CD14-positive monocyte (primary cell): ENCODE results near the gene GPHA2. TPM values are rescaled to one million over a fixed set of nuclear protein-coding genes. Genes with fewer than 3 reads are reported as not detected.

Experiments
- DNase-seq, 3 donors: peaks; one replicate each; pipeline ENCODE4 v3.0.0-alpha.2; 2011 to 2022
- H2AFZ ChIP-seq: 2 replicates; pipeline ENCODE4 v1.6.0; 2012; ENCODE audit warnings: mild to moderate bottlenecking, low read depth, low read length, inconsistent platforms; ENCODE audit not compliant: insufficient read depth, poor library complexity, severe bottlenecking
- H3K27ac ChIP-seq, 2 donors: 1 replicate in 1 of 2; 2 replicates in 1 of 2; pipeline ENCODE4 v1.5.1; 2012 to 2013; ENCODE audit warnings: low read length in 2 of 2, control low read depth in 1 of 2, inconsistent platforms in 1 of 2, low read depth in 1 of 2, mild to moderate bottlenecking in 1 of 2
- H3K27me3 ChIP-seq, 2 donors: one replicate each; pipeline versions ENCODE4 v1.6.0 to v1.6.1; 2011 to 2013; ENCODE audit warnings: low read length in 2 of 2; ENCODE audit not compliant: control insufficient read depth in 2 of 2, insufficient read depth in 2 of 2
- H3K36me3 ChIP-seq, 2 donors: replicated peaks in 1 of 2; 1 replicate in 1 of 2; 2 replicates in 1 of 2; pipeline versions ENCODE4 v1.5.1 to v1.6.1; 2012 to 2013; ENCODE audit warnings: low read length in 2 of 2, control low read depth in 1 of 2, inconsistent platforms in 1 of 2, mild to moderate bottlenecking in 1 of 2; ENCODE audit not compliant: insufficient read depth in 2 of 2, control insufficient read depth in 1 of 2
- H3K4me1 ChIP-seq, 2 donors: 1 replicate in 1 of 2; 2 replicates in 1 of 2; pipeline versions ENCODE4 v1.5.1 to v1.6.1; 2012 to 2013; ENCODE audit warnings: low read length in 2 of 2, control low read depth in 1 of 2, inconsistent platforms in 1 of 2, mild to moderate bottlenecking in 1 of 2, moderate library complexity in 1 of 2; ENCODE audit not compliant: insufficient read depth in 2 of 2, control insufficient read depth in 1 of 2
- H3K4me2 ChIP-seq: replicated peaks from 2 replicates; pipeline ENCODE3; 2012; ENCODE audit warnings: low read length, moderate library complexity, mild to moderate bottlenecking; ENCODE audit not compliant: poor library complexity, severe bottlenecking; ENCODE audit errors: extremely low read depth
- H3K4me3 ChIP-seq, 3 experiments: fragments of 200-600 bp in 1 of 3; sonication (generic) in 1 of 3; replicated peaks in 1 of 3; 1 replicate in 2 of 3; 2 replicates in 1 of 3; pipeline ENCODE4 v1.5.1; 2011 to 2013; ENCODE audit warnings: low read length in 3 of 3, mild to moderate bottlenecking in 3 of 3, control low read depth in 2 of 3, low read depth in 2 of 3, inconsistent platforms in 1 of 3, moderate library complexity in 1 of 3
- H3K79me2 ChIP-seq: 2 replicates; pipeline ENCODE4 v1.6.0; 2012; ENCODE audit warnings: mild to moderate bottlenecking, control low read depth, inconsistent platforms, low read length, moderate library complexity; ENCODE audit not compliant: insufficient read depth
- H3K9ac ChIP-seq: 2 replicates; pipeline ENCODE4 v1.6.0; 2017; ENCODE audit warnings: low read length, mild to moderate bottlenecking; ENCODE audit not compliant: insufficient read depth, poor library complexity, severe bottlenecking
- H3K9me3 ChIP-seq, 2 donors: replicated peaks in 1 of 2; 1 replicate in 1 of 2; 2 replicates in 1 of 2; pipeline versions ENCODE4 v1.5.1 to v1.6.1; 2012 to 2013; ENCODE audit warnings: low read length in 2 of 2, control low read depth in 1 of 2; ENCODE audit not compliant: control insufficient read depth in 1 of 2, insufficient read depth in 1 of 2
- H4K20me1 ChIP-seq: 2 replicates; pipeline ENCODE4 v1.6.0; 2012; ENCODE audit warnings: mild to moderate bottlenecking, low read length, control low read depth, moderate library complexity; ENCODE audit not compliant: insufficient read depth
- H3K27ac Mint-ChIP-seq, 7 donors: one replicate each; pipeline ENCODE4 v1.8.0; 2020; ENCODE audit warnings: mild to moderate bottlenecking in 7 of 7, mixed read lengths in 7 of 7, moderate library complexity in 6 of 7, inconsistent platforms in 2 of 7
- H3K27me3 Mint-ChIP-seq, 3 donors: one replicate each; pipeline ENCODE4 v1.8.0; 2021 to 2022; ENCODE audit warnings: low read depth in 3 of 3, mild to moderate bottlenecking in 3 of 3, mixed read lengths in 3 of 3, moderate library complexity in 3 of 3, inconsistent platforms in 1 of 3
- H3K36me3 Mint-ChIP-seq, 2 donors: one replicate each; pipeline ENCODE4 v1.8.0; 2020; ENCODE audit warnings: mixed read lengths in 2 of 2, inconsistent platforms in 1 of 2, mild to moderate bottlenecking in 1 of 2
- H3K4me1 Mint-ChIP-seq: one replicate; pipeline ENCODE4 v1.8.0; 2020; ENCODE audit warnings: mild to moderate bottlenecking, mixed read lengths
- H3K4me3 Mint-ChIP-seq, 2 donors: one replicate each; pipeline ENCODE4 v1.8.0; 2020; ENCODE audit warnings: mild to moderate bottlenecking in 2 of 2, mixed read lengths in 2 of 2, moderate library complexity in 1 of 2
- H3K9me3 Mint-ChIP-seq, 7 donors: one replicate each; pipeline ENCODE4 v1.8.0; 2020 to 2022; ENCODE audit warnings: mixed read lengths in 7 of 7, mild to moderate bottlenecking in 6 of 7, moderate library complexity in 6 of 7, inconsistent platforms in 2 of 7
- CTCF ChIP-seq: fragments of 200-600 bp; IDR thresholded peaks from one replicate; pipeline ENCODE4 v1.8.0; 2022; ENCODE audit warnings: antibody characterized with exemption, mild to moderate bottlenecking
- WGBS: methylation state at CpG from one replicate; pipeline ENCODE4 v1.1.5; 2013; ENCODE audit warnings: missing lambda C conversion rate; ENCODE audit not compliant: insufficient coverage; 5-methylcytosine and 5-hydroxymethylcytosine counted together
- intact Hi-C, 2 donors: fragments of 100-400 bp; cut with micrococcal nuclease; formaldehyde crosslinking; loops; one replicate each; pipeline versions ENCODE4 v1.15.0 to v1.15.1; 2023
- polyA plus RNA-seq, 3 donors: library from polyadenylated mRNA; depleted of rRNA in 1 of 3; unstranded in 2 of 3; stranded (reverse) in 1 of 3; fragments of 300-500 nt in 2 of 3; fragments of >200 nt in 1 of 3; fragmentation: Illumina TruSeq in 2 of 3; gene quantifications; 1 replicate in 2 of 3; 2 replicates in 1 of 3; pipeline ENCODE4 v1.2.3, GENCODE V29; 2012 to 2021

GPHA2 gene
- polyA plus RNA-seq, 3 donors: not detected

- H3K4me3 Mint-ChIP-seq: no peak overlapping the region
- Histone ChIP-seq H2AFZ (no peak overlapping the region), H3K27ac (no peak overlapping the region), H3K79me2 (no peaks in the 10 kb centered on the region), H4K20me1 (peaks cover under 1% of the 10 kb centered on the region), H3K4me1 (no peaks in the 10 kb centered on the region), H3K9me3 (no peaks in the 10 kb centered on the region), H3K4me2 (no peak overlapping the region), H3K36me3 (peaks cover 82 to 93% of the 10 kb centered on the region in 2 donors), H3K9ac (no peak overlapping the region), H3K4me3 (no peak overlapping the region), H3K27me3 (no peaks in the 10 kb centered on the region)
- H3K27me3 Mint-ChIP-seq: no peaks in the 10 kb centered on the region
- DNase-seq: no peak
- intact Hi-C loops: no loop called here
- peaks cover 0 to under 1% (median 0%) of the 10 kb centered on the region in 7 donors for H3K9me3 Mint-ChIP-seq
- H3K36me3 Mint-ChIP-seq: peaks cover 75 to 96% of the 10 kb centered on the region in 2 donors
- WGBS: 100% methylated on average over 5 of the region's 11 CpGs
- no peak overlapping the region for H3K27ac Mint-ChIP-seq
- TF ChIP-seq CTCF: no peak
- no peaks in the 10 kb centered on the region for H3K4me1 Mint-ChIP-seq
Observed at GRCh38 chr11:64908766-64909165, 26.9 kb downstream of the GPHA2 start.

GRCh38 chr11:64906314-64906635 is 29.4 kb downstream of the GPHA2 start:
- H3K4me2 ChIP-seq: no peak overlapping the region
- Mint-ChIP-seq H3K36me3 (peaks cover 68 to 93% of the 10 kb centered on the region in 2 donors), H3K27ac (no peak overlapping the region), H3K27me3 (no peaks in the 10 kb centered on the region), H3K4me1 (no peaks in the 10 kb centered on the region), H3K4me3 (no peak overlapping the region), H3K9me3 (peaks cover 0 to 1% (median 0%) of the 10 kb centered on the region in 7 donors)
- H3K4me1 ChIP-seq: no peaks in the 10 kb centered on the region
- H3K36me3 ChIP-seq: peaks cover 84 to 92% of the 10 kb centered on the region in 2 donors
- WGBS: 96% methylated on average over 11 of the region's 13 CpGs
- TF ChIP-seq CTCF: no peak
- H3K27me3 ChIP-seq: no peaks in the 10 kb centered on the region
- H3K9me3 ChIP-seq: no peaks in the 10 kb centered on the region
- no peaks in the 10 kb centered on the region for H3K79me2 ChIP-seq
- no peak for DNase-seq
- H3K4me3 ChIP-seq: no peak overlapping the region
- no peak overlapping the region for H2AFZ ChIP-seq
- intact Hi-C loops: no loop called here
- H3K27ac ChIP-seq: no peak overlapping the region
- no peaks in the 10 kb centered on the region for H4K20me1 ChIP-seq
- no peak overlapping the region for H3K9ac ChIP-seq
